HepG2 (cell line): ENCODE results near the gene FN1. TPM values are rescaled to one million over a fixed set of nuclear protein-coding genes. Genes with fewer than 3 reads are reported as not detected.

Source experiments
- AFF4 ChIP-seq: sonication (generic); formaldehyde crosslinking; IDR thresholded peaks from 2 replicates; pipeline ENCODE4 v1.4.0; 2020; ENCODE audit warnings: missing genetic modification reagents
- HOXA7 ChIP-seq: sonication (generic); formaldehyde crosslinking; IDR thresholded peaks from 2 replicates; pipeline ENCODE4 v1.8.1; 2022; ENCODE audit warnings: mild to moderate bottlenecking, missing genetic modification reagents, moderate library complexity
- HOXA9 ChIP-seq: sonication (generic); formaldehyde crosslinking; IDR thresholded peaks from 2 replicates; pipeline ENCODE4 v1.8.1; 2022; ENCODE audit warnings: missing genetic modification reagents, mild to moderate bottlenecking, moderate library complexity, borderline replicate concordance
- PRDM10 ChIP-seq: sonication (generic); formaldehyde crosslinking; IDR thresholded peaks from 2 replicates; pipeline ENCODE4 v1.4.0; 2020; ENCODE audit warnings: low read depth, missing genetic modification reagents
- ZNF124 ChIP-seq: sonication (generic); formaldehyde crosslinking; IDR thresholded peaks from 2 replicates; pipeline ENCODE4 v1.4.0; 2020; ENCODE audit warnings: missing genetic modification reagents
- polyA plus RNA-seq, 8 experiments: library from polyadenylated mRNA; depleted of rRNA in 3 of 8; stranded (reverse) in 7 of 8; unstranded in 1 of 8; fragments of >200 nt; fragmentation: Illumina TruSeq in 4 of 8; extraction: Trizol in 4 of 8; gene quantifications; 2 replicates each; pipeline versions ENCODE4 v1.2.1 to v1.2.3, GENCODE V29; 2011 to 2016; ENCODE audit warnings: low read depth in 4 of 8, missing spikeins in 1 of 8, mixed read lengths in 1 of 8; ENCODE audit not compliant: insufficient read depth in 1 of 8
- total RNA-seq, 5 experiments: library from RNA; depleted of rRNA; stranded (reverse); fragments of >200 nt; fragmentation: Illumina TruSeq; extraction: Trizol; gene quantifications; 2 replicates each; pipeline ENCODE4 v1.2.3, GENCODE V29; 2016; ENCODE audit warnings: low read depth in 1 of 5
- TF ChIP-seq, protein P1 (sequence below): sonication (generic); formaldehyde crosslinking; IDR thresholded peaks from 2 replicates; pipeline ENCODE4 v1.4.0; 2020; ENCODE audit warnings: missing genetic modification reagents
- TF ChIP-seq, protein P2 (sequence below), 2 experiments: sonication (generic) in 1 of 2; formaldehyde crosslinking in 1 of 2; IDR thresholded peaks; 2 replicates each; pipeline versions ENCODE4 v1.6.1 to v1.9.0; 2014 to 2022; ENCODE audit warnings: antibody characterized with exemption in 1 of 2, borderline replicate concordance in 1 of 2, inconsistent platforms in 1 of 2, low read depth in 1 of 2, missing genetic modification reagents in 1 of 2
- TF ChIP-seq, protein P3 (sequence below): IDR thresholded peaks from 2 replicates; pipeline ENCODE4 v1.6.1; 2016; ENCODE audit warnings: missing compliant biosample characterization, missing genetic modification reagents, borderline replicate concordance

Gene FN1
- total and polyA plus RNA-seq, 2 of the 13 experiments (the other 11 are each of a cell fraction or from before 2014, with no cell fraction given): 1,847 to 6,471 TPM

GRCh38 chr2:215419769-215420470 lies 15.9 kb downstream of the FN1 start (continued):
- TF ChIP-seq, protein P1, sequence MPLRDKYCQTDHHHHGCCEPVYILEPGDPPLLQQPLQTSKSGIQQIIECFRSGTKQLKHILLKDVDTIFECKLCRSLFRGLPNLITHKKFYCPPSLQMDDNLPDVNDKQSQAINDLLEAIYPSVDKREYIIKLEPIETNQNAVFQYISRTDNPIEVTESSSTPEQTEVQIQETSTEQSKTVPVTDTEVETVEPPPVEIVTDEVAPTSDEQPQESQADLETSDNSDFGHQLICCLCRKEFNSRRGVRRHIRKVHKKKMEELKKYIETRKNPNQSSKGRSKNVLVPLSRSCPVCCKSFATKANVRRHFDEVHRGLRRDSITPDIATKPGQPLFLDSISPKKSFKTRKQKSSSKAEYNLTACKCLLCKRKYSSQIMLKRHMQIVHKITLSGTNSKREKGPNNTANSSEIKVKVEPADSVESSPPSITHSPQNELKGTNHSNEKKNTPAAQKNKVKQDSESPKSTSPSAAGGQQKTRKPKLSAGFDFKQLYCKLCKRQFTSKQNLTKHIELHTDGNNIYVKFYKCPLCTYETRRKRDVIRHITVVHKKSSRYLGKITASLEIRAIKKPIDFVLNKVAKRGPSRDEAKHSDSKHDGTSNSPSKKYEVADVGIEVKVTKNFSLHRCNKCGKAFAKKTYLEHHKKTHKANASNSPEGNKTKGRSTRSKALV: no peak
- TF ChIP-seq, protein P2, sequence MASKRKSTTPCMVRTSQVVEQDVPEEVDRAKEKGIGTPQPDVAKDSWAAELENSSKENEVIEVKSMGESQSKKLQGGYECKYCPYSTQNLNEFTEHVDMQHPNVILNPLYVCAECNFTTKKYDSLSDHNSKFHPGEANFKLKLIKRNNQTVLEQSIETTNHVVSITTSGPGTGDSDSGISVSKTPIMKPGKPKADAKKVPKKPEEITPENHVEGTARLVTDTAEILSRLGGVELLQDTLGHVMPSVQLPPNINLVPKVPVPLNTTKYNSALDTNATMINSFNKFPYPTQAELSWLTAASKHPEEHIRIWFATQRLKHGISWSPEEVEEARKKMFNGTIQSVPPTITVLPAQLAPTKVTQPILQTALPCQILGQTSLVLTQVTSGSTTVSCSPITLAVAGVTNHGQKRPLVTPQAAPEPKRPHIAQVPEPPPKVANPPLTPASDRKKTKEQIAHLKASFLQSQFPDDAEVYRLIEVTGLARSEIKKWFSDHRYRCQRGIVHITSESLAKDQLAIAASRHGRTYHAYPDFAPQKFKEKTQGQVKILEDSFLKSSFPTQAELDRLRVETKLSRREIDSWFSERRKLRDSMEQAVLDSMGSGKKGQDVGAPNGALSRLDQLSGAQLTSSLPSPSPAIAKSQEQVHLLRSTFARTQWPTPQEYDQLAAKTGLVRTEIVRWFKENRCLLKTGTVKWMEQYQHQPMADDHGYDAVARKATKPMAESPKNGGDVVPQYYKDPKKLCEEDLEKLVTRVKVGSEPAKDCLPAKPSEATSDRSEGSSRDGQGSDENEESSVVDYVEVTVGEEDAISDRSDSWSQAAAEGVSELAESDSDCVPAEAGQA (IDR thresholded peaks at IDR 0.05; ENCODE audit: low read depth): no peak
- TF ChIP-seq, protein P2 (CRISPR knock-in tag; IDR thresholded peaks at IDR 0.05; ENCODE audit: borderline replicate concordance): no peak
- TF ChIP-seq HOXA7 (CRISPR knock-in tag) (no peak), PRDM10 (CRISPR knock-in tag) (no peak), AFF4 (CRISPR knock-in tag) (0 out of 2 replicates have a peak, but pooled peaks have one; percentile 91), ZNF124 (0 out of 2 replicates have a peak, but pooled peaks have one; percentile 0), HOXA9 (no peak)
- TF ChIP-seq, protein P3, sequence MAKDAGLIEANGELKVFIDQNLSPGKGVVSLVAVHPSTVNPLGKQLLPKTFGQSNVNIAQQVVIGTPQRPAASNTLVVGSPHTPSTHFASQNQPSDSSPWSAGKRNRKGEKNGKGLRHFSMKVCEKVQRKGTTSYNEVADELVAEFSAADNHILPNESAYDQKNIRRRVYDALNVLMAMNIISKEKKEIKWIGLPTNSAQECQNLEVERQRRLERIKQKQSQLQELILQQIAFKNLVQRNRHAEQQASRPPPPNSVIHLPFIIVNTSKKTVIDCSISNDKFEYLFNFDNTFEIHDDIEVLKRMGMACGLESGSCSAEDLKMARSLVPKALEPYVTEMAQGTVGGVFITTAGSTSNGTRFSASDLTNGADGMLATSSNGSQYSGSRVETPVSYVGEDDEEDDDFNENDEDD (CRISPR knock-in tag): peak; percentile 4; the same call in 1 of the 2 replicates
